Upper lobe of left lung (tissue), 4 donors: ENCODE data around the gene ZKSCAN3.

Source experiments
- EP300 ChIP-seq, 4 donors: sonication (generic); formaldehyde crosslinking; IDR thresholded peaks; one replicate each; pipeline ENCODE4 v1.5.1; 2017; ENCODE audit warnings: antibody characterized with exemption in 4 of 4, control low read depth in 2 of 4
- POLR2A ChIP-seq, 4 donors: fragments of 450-650 bp; IDR thresholded peaks; one replicate each; pipeline ENCODE4 v1.5.1; 2016 to 2017; ENCODE audit warnings: antibody characterized with exemption in 4 of 4, mild to moderate bottlenecking in 2 of 4
- POLR2AphosphoS5 ChIP-seq, 2 donors: sonication (generic); formaldehyde crosslinking; IDR thresholded peaks; one replicate each; pipeline ENCODE4 v1.5.1; 2017; ENCODE audit warnings: antibody characterized with exemption in 2 of 2
- TF ChIP-seq, protein P1 (sequence below), 6 experiments: fragments of 450-650 bp in 4 of 6; fragments of 200-600 bp in 2 of 6; sonication (generic) in 2 of 6; IDR thresholded peaks; one replicate each; pipeline ENCODE4 v1.5.1; 2016 to 2019; ENCODE audit warnings: antibody characterized with exemption in 6 of 6

- TF ChIP-seq, protein P1, sequence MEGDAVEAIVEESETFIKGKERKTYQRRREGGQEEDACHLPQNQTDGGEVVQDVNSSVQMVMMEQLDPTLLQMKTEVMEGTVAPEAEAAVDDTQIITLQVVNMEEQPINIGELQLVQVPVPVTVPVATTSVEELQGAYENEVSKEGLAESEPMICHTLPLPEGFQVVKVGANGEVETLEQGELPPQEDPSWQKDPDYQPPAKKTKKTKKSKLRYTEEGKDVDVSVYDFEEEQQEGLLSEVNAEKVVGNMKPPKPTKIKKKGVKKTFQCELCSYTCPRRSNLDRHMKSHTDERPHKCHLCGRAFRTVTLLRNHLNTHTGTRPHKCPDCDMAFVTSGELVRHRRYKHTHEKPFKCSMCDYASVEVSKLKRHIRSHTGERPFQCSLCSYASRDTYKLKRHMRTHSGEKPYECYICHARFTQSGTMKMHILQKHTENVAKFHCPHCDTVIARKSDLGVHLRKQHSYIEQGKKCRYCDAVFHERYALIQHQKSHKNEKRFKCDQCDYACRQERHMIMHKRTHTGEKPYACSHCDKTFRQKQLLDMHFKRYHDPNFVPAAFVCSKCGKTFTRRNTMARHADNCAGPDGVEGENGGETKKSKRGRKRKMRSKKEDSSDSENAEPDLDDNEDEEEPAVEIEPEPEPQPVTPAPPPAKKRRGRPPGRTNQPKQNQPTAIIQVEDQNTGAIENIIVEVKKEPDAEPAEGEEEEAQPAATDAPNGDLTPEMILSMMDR (IDR thresholded peaks at IDR 0.05): no peak
- TF ChIP-seq POLR2AphosphoS5 (IDR thresholded peaks at IDR 0.05) (no peak), EP300 (IDR thresholded peaks at IDR 0.05) (no peak), POLR2A (IDR thresholded peaks at IDR 0.05) (no peak)
Measured at GRCh38 chr6:28368522-28368921, 18.8 kb downstream of the ZKSCAN3 start.
